Right kidney (tissue), 1 donor: ENCODE data around the gene STK11.

ENCODE experiments used
- DNase-seq: peaks from one replicate; pipeline ENCODE4 v3.0.0-alpha.2; 2016

The STK11 gene

DNA sequence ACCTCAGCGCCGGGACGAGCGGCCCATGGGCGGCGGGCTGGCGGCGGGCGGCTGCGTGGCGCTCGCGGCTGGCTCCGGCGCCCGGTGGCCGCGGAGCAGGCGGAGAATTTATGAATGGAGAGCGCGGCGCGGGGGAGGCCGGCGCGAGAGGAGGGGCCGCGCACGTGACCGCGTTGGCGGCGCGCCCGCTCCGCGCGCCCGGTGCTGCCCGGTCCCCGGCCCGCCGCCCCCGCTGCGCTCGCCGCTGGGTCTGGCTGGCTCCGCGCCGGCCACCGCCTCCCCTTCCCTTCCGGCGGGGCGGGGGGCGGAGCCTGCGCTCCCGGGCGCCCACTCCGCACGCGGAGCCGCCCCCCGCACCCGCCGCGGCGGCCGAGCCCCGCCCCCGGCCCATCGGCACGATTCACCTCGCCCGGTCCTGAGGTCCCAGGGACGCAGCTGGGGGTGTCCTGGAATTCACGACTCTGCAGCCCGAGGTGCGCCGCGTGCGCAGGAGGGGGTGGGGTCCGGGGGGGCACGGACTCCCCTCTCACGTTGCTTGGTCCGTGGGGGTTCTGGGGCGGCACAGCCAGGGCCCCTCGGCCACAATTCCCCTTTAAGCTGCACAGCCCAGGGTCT, 32.3 kb downstream of the STK11 start, which contains the start of gene CBARP:
Gene CBARP, minus strand, starts transcription at position 252 of the 615 bp plus-strand sequence. CDS start 1,905 bp downstream, outside the sequence.
- DNase-seq = no peak

DNA sequence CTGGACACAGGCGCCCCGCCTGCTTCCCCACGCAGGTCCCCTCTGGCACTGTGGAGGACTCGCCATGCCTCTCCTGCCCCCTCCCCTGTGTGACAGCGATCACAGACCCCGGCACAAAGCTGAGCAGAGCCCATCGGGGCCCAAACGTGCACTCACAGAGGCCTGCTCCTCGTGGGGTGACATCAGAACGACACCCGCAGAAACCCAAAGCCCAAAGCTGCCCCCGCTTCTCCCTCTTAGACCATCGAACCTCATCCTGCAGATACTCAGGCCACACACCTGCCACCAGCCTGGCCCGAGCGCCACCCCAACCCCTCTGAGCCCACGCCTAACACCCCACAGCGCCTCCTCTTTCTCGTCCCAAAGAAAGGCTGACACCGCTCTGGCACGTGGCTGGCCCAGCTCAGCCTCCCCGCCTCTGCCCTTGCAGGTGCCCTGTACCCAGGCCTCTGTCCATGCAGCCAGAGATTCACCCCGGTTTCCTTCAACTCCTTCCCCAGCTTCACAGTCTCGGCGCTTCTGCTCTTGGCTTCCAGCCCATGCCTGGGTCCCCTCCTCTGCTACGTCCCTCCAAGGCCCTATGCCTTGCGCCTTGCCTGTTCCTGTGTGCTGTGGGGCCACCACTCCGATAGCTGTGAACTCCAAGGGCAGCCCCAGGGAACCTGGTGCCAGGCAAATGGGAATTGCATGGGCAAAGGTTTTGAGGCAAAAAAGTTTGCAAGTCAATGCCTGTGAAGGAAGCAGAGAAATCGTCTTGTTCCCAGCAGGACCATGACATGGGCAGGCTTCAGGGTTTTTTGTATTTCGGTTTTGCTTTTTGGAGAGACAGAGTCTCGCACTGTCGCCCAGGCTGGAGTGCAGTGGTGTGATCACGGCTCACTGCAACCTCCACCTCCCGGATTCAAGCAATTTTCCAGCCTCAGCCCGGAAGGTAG, 33.1 kb downstream of the STK11 start:
- DNase-seq = no peak

DNA sequence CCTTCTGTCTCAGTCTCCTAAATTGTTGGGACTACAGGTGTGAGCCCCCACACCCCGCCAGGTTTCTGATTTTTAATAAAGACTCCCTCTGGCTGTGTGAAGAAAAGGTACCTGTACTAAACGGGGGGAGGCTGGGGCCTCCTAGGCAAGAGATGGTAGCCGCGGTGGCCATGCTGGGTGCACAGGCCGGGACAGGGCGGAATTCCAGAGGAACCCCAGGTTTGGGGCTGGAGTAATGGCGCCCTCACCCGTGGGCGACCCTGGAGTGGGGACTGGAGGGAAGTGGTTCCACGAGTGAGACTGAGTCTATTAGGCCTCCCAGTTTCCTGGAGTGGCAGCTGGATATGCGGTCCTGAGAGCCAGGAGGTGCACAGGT, 33.8 kb downstream of the STK11 start:
- DNase-seq = no peak

DNA sequence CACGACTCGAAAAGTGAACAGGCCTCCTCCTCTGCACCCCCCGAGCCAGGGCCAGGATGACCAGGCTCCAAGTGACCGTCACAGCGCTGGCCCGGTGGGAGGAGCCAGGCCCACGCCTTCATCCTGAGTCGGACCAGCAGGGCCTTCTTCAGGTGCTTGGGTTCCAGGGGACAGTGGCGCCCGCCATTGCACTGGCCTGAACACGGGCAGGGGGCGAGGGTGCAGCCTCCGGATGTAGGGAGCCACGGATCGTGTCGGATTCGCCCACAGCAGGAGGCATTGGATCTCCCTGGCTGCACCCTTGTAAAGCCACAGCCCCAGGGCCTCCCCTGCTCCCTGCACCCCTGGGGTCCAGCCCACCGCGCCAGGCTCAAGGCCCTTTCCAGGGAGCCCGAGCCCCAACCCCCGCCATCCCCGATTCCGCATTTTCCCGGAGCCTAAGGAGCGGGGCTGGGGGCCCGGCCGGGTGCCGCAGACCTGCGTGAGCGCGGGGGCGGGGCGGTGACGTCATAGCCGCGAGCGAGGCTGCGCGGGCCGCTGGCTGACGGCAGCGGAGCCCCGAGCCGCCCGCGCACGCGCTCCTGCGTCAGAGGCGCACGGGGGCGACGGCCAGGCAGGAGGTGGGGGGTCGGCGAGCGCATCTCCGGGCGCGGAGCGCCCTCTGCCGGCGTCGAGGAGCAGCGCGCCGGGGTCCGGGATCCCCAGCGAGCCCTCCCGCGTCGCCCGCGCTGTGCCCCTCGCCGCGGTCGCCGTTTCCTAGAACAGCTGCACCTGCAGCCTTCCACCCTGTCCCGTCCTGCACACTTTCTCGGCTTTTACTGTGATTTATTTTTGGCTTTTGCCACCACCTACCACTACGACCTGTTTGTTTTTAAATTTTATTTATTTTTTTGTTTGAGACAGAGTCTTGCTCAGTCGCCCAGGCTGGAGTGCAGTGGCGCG, 34.5 kb downstream of the STK11 start:
- DNase-seq = peak; percentile 85

DNA sequence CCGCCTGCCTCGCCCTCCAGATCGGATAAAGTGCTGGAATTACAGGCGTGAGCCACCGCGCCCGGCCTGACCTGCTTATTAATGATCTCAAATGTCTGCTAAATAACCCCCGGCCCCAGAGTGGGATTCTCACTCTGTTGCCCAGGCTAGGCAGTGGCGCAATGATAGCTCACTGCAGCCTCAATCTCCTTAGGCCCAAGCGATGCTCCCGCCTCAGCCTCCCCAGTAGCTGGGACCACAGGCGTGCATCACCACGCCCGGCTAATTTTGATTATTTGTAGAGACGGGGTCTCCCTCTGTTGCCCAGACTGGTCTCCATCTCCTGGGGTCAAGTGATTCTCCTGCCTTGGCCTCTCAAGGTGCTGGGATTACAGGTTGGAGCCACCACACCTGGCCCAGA, 35.3 kb downstream of the STK11 start:
- DNase-seq = no peak

DNA sequence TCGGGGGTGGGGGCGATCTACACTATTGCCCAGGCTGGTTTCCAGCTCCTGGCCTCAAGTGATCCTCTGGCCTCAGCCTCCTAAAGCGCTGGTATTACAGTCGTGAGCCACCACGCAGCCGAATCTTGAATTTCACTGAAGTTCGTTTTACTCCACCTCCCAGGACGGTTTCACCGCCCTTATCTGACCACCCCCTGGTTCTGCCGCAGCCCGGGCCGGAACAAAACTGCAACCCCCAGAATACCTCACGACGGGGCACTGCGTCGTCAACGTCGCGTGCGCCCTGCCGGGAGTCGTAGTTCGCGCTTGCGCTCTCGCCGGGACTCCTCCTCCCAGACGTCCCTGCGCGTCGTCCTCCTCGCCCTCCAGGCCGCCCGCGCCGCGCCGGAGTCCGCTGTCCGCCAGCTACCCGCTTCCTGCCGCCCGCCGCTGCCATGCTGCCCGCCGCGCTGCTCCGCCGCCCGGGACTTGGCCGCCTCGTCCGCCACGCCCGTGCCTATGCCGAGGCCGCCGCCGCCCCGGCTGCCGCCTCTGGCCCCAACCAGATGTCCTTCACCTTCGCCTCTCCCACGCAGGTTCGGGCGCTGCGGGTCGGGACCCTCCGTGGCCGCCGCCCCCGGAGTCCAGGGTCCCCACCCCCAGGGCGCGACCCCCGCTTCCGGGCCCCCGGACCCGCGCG, 36.0 kb downstream of the STK11 start, which contains the start of gene ATP5F1D:
Gene ATP5F1D, plus strand, starts transcription at position 335 of the 679 bp plus-strand sequence. Its CDS starts 100 bp downstream, at position 435.
- peak; percentile 74 for DNase-seq

DNA sequence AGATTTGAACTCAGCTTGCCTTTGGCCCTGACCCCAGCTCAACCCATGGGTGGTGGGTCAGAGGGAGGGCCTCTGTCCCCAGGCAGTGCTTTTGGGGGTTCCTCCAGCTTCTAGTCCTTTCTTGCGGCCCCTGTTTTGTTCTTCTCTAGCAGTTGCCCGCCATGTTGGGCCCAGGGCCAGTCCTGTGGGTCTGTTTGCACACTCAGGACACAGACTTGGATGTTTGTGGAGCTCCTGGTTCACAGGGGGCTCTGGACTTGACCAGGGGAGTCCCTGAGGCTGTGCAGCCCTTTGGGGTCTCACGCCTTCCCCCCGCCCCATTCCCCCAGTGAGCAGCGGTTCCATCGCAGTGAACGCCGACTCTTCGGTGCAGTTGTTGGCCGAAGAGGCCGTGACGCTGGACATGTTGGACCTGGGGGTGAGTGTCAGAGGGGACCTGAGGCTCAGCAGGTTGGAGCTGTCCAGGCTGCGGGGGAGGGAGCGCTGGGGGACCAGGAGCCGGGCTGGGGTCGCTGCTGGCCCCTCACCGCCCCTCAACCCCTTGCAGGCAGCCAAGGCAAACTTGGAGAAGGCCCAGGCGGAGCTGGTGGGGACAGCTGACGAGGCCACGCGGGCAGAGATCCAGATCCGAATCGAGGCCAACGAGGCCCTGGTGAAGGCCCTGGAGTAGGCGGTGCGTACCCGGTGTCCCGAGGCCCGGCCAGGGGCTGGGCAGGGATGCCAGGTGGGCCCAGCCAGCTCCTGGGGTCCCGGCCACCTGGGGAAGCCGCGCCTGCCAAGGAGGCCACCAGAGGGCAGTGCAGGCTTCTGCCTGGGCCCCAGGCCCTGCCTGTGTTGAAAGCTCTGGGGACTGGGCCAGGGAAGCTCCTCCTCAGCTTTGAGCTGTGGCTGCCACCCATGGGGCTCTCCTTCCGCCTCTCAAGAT, 38.5 kb downstream of the STK11 start:
- DNase-seq = peak; percentile 79

DNA sequence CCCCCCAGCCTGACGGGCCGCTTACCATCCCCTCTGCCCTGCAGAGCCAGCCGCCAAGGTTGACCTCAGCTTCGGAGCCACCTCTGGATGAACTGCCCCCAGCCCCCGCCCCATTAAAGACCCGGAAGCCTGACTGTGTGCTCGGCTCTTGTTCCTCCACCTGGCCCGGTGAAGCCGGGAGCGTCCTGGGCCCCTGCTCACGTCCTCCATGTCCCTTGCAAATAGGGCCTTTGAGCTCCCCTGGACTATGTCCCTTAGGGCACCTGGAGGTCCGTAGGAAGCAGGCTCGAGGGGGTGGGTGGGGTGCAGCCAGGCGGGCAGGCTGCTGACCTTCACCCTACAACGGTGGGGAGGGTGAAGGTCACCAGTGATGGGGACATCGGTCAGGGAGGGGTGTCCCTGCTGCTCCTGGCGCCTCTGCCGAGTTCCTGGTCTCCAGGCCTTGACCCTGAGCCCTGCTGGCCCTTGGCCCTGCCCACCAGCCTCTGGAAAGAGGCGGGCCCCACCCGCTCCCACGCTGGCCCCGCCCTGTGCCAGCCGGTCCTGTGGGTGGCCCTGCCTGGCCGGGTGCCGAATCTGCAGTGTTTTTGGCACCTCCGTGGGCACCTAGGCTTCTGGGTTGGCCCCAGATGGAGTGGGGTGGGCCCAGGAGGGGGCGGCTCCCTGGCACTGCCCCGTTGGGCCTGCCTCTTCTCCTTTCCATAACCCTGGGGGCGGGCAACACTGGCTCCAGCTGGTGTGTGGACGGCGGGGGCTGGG, 39.3 kb downstream of the STK11 start:
- no peak for DNase-seq

DNA sequence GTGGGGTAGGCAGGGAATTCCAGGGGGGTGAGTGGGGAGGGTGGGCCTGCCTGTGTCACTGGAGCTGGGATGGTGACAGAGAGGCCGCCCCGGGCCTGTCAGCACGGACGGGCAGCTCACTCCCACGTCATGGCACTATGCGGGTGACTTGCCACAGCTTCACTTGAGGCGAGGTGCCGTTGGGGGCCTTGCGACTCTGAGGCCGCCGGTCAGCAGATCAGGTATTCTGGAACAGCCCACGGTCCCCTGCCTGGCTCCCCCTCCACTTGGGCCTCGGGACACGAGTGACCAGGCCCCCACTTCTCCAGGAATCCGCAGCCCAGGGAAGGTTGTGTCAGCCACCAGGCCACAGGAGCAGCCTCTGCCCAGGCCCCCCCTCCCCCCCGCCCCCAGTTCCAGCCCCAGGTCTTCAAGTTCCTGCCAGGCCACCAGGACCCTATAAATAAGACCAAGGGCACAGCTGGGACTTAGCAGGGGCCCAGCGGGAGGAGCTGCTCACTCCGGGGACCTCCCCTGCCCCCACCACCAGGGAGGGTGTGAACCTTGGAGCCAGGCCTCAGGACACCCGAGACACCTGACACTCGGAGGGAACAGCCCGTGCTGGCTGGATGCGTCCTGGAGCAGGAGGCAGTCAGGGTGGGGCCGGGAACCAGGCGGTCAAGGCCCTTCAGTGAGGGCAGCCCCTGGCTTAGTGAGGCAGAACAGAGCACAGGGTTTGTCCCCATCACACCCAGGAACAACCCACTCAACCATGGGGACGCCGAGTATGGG, 40.1 kb downstream of the STK11 start:
- DNase-seq = peak; percentile 66

DNA sequence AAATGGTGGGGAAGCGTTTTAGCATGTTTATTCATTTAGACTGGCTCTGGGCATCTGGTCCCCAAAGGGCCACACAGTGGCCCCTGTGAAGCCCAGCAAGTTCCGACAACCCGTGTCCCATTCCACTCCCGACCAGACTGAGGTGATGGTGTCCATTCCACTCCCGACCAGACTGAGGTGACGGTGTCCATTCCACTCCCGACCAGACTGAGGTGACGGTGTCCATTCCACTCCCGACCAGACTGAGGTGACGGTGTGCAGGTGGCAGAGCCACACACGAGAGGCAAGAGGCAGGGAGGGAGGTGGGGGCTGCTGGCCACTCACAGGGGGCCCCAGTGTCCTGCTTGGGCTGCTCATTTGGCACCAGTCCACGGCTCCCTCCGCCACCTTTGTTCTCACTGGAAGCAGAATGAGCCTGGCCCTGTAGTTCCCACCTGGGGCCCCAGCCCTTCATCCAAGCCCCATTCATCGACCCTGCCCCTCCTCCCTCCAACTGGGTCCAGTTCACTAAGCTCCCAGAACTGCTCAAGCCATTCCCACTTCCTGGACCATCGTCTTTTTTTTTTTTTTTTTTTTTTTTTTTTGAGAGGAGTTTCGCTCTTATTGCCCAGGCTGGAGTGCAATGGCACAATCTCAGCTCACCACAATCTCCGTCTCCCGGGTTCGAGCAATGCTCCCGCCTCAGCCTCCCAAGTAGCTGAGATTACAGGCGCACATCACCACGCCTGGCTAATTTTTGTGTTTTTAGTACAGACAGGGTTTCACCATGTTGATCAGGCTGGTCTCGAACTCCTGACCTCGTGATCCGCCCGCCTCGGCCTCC, 40.9 kb downstream of the STK11 start:
- peak; percentile 63 for DNase-seq

DNA sequence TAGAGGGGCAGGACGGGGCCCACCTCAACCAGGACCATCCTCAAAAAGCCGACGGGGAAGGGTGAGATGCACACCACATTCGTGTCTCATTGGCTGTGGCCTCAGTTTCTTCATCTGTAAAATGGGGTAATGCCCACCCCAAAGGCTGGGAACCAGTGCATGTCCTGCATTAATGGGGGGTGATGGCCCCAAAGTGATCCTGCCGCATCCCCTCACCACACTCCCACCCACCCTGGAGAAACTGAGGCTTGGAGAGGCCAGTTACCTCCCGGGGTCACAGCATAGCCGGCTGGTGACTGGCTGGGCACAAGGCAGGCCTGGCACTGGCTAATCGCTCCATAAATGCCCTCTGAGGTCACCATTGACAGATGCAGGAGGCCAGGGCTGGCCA, 42.2 kb downstream of the STK11 start:
- no peak for DNase-seq

DNA sequence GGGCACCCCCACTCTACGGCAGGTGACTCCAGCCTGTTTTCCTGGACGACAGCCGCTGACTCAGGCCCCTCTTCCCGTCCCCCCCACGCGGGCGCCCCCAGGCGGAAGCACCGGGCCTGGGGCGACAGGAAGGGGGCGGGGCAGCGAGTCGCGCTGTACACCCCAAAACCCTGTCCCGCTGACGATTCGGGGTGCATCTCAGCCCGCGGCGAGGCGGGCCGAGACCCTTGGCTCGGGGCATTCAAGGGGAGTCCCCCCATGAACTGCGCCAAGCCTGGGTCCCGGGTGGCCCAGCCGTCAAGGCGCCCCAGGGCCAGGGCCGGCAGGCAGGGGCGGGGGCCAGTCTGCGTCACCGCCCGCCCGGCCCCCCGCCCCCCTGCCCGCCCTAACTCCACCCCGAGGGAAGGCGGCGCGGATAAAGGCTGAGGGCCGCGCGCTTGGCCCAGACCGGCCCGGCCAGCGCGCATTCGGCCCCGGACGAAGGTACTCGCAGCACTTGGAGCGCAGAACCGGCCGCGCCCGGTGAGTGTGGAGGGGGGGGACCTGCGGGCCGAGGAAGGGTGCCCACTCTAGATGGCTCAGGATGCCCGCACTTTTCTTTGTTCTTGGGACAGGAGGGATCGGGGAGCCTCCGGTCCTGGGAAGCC, 42.7 kb downstream of the STK11 start, which contains the start of gene MIDN:
Gene MIDN, plus strand, starts transcription at position 445 of the 647 bp plus-strand sequence. CDS start 1,714 bp downstream, outside the sequence.
- DNase-seq = peak; percentile 95

DNA sequence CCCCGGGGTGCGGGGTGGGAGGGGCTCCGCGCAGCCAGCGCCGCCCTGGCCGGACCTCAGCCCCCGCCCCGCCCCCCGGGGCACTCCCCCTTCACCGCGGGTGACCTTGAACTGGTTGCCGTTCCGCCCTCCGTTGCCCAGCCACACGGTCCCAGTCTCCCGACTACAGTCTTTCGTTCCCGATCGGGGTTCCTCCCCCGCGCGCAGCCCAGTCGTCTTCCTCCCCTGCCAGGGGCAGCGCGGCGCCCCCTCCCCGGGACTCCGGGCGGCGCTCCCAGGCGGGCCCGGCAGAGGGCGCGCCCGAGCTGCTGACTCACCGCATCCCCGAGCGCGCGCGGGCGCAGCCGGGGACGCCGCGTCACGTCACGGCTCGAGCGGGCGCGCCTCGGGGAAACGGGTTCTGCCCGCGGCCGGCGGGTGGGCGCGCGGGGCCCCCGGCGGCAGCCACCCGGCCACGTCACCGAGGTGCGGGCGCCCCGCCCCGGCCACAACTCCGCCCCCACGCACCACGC, 43.3 kb downstream of the STK11 start:
- peak; percentile 94 for DNase-seq

DNA sequence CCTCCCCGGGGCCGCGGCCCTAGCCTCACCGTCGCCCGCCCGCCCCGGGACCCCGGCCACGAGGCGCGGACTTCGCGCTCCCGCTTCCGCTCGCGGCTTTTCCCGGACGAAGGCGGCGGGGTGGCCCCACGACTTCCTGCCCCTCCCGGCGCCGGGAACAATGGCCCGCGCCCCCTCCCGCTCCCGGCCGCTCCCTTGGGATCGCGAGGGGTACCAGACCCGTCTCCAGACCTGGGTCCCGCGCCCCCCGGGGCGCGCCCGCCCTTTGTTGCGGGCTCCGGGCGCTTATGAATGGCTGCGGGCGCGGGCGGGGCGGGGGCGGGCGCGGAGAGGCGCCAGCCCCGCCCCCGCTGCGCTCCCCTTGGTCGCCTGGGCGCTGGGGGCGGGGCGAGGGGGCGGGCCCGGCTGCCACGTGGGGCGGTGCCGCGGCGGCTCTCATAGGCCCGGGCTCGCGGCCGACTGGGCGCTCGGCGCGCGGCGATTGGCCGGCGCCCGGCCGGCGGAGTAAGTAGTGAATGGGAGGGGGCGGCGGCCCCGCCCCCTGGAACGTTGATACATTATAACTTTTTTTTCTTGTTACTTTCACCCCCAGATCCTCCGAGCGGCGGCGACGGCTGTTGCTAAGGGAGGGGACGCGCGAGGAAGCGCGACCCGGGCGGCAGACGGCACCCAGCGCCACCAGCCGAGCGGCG, 43.9 kb downstream of the STK11 start:
- peak; percentile 89 for DNase-seq

DNA sequence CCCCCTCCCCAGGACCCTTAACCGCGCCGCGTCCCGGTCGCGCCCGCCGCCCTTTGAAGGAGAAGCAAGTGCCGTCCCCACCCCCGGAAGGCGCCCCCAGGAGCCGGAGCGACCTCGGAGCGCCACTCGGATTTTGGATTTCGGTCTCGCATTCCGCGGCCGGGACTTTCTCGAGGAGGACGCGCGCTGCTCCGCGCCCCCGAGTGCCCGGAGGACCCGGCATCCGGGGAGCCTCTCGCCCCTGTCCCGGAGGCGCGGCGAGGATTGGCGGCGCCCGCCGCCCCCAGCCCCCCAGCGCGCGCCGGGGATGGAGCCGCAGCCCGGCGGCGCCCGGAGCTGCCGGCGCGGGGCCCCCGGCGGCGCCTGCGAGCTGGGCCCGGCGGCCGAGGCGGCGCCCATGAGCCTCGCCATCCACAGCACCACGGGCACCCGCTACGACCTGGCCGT, 44.4 kb downstream of the STK11 start:
- peak; percentile 86 for DNase-seq
